GM18511 (cell line): ENCODE results near the gene GNB3.
"Not testable (repeated sequence)": the region's sequence is repeated elsewhere in the genome, so short reads cannot be mapped to it uniquely, and the experiment has no call there.

Experiments used
- ATAC-seq: cut with Tn5 transposase; IDR thresholded peaks from one replicate; pipeline ENCODE4 v1.9.1; 2021; ENCODE audit warnings: mild to moderate bottlenecking, moderate library complexity; ENCODE audit not compliant: unreplicated experiment

GNB3 gene

GRCh38 chr12:6874015-6874368 lies 33.3 kb downstream of the GNB3 start:
- not testable (repeated sequence) for ATAC-seq

DNA sequence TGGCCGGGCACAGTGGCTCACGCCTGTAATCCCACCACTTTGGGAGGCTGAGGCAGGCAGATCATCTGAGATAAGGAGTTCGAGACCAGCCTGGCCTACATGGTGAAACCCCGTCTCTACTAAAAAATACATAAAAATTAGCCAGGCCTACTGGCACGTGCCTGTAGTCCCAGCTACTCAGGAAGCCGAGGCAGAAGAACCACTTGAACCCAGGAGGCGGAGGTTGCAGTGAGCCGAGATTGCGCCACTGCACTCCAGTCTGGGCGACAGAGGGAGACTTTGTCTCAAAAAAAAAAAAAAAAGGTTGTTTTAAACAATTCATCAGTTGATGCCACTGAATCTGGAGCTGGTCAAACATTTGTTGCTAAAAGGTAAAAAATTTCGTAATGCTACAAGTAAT lies 39.1 kb downstream of the GNB3 start:
- not testable (repeated sequence) for ATAC-seq

DNA sequence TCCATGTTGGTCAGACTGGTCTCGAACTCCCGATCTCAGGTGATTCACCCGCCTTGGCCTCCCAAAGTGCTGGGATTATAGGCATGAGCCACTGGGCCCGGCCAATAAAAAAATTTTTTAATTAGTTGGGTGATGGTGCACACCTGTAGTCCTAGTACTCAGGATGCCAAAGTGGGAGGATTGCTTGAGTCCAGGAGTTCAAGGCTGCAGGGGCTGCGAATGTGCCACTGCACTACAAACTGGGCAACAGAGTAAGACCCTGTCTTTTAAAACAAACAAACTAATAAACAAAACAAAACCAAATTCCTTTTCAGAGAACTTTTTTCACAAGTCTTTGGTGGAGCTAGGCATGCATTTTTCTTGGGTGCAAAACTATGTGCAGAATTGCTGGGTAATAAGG lies 42.5 kb downstream of the GNB3 start:
- no peak for ATAC-seq

GRCh38 chr12:6883683-6884082 lies 43.0 kb downstream of the GNB3 start:
- no peak for ATAC-seq

- no peak for ATAC-seq
These were observed 43.8 kb downstream of the GNB3 start for GRCh38 chr12:6884539-6884938.

DNA sequence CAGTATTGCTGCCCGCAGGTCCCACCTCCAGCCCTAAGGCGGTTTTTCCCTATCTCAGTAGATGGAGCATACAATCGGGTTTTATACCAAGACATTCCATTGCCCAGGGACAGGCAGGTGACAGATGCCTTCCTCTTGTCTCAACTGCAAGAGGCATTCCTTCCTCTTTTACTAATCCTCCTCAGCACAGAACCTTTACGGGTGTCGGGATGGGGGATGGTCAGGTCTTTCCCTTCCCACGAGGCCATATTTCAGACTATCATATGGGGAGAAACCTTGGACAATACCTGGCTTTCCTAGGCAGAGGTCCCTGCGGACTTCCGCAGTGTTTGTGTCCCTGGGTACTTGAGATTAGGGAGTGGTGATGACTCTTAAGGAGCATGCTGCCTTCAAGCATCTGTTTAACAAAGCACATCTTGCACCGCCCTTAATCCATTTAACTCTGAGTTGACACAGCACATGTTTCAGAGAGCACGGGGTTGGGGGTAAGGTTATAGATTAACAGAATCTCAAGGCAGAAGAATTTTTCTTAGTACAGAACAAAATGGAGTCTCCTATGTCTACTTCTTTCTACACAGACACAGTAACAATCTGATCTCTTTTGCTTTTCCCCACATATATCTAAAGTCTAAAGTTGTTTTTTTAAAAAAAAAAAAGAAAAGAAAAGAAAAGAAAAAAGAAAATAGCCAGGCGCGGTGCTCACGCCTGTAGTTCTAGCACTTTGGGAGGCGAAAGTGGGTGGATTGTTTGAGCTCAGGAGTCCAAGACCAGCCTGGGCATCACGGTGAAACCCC lies 45.7 kb downstream of the GNB3 start:
- not testable (repeated sequence) for ATAC-seq

DNA sequence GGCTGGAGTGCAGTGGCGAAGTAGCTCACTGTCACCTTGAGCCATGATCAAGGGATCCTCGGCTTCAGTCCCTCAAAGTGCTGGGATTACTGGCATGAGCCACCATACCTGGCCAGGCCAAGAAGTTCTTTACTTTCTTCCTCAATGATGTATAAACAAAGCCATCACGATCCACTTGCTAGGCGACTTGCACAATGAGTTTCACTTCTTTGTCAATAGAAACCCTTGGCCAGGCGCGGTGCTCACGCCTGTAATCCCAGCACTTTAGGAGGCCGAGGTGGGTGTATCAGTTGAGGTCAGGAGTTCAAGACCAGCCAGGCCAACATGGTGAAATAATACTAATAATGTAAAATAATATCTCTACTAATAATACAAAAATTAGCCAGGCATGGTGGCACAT lies 46.7 kb downstream of the GNB3 start:
- ATAC-seq, result no peak

DNA sequence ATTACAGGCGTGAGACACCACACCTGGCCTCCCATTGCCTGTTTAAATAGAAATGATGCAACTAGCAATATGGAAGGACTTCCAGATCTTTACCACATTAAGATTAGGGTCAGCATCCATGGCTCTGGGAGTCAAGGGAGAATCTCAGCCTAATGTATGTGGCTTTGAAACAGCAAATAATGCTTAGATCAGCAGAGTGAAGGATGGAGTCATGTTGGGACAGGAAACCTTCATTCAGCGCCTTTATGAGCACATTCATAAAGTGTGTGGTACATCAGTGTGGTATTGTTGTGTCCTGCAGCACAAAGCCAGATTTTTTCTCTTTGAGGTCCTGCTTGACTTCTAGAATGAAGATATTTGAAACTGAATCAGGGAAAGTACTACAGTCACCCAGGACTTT lies 47.6 kb downstream of the GNB3 start:
- no peak for ATAC-seq

DNA sequence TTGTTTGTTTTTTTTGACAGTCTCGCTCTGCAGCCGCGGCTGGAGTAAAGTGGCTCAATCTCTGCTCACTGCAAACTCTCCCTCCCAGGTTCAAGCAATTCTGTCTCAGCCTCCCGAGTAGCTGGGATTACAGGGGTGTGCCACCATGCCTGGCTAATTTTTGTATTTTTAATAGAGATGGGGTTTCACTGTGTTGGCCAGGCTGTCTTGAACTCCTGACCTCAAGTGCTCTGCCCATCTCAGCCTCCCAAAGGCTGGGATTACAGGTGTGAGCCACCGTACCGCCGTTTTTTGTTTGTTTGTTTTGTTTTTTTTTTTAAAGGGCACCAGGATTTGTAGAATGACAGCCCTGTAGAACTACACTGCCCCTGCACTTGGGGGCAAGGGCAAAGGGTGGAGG lies 48.1 kb downstream of the GNB3 start:
- not testable (repeated sequence) for ATAC-seq

GRCh38 chr12:6889775-6890573 lies 49.2 kb downstream of the GNB3 start:
- not testable (repeated sequence) for ATAC-seq

DNA sequence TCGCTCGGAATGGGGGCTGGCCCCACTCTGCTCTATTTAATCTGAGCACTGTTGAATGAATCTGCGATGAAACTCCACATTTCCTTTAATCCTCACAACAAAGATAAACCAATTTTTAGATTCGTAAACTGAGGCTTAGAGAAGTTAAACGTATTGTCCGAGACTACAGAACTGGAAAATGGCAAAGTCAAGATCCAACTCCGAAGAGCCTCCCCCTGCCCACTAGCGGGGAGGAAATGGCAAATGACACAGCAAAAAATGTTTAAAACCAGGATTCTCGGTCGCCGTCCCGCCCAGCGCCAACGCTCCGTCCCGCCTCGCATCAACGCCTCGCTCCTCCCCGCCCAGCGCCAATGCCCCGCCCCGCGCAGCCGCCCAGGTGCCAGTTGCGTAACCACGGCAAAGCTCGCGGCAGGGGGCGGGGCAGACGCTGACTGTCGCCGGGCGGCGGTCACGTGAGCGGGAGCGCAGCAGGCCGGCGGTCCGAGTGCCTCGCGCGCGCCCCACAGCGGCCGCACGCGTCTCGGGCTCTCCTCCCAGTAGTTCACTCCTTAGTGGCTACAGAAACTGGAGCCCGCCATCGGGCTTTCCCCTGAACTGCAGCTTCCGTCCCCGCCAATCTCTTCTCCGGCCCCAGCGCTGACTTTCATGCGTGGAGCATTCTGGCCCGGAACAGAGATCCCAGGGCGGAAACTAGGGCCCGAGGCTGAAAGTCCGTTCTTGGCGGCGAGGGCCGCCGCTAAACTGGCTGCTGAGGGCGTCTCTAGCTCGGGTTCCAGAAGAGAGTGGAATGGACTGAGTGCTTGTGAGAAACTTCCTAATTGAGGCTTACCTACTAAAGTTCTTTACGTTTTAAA lies 50.3 kb downstream of the GNB3 start:
- peak; percentile 94 for ATAC-seq

DNA sequence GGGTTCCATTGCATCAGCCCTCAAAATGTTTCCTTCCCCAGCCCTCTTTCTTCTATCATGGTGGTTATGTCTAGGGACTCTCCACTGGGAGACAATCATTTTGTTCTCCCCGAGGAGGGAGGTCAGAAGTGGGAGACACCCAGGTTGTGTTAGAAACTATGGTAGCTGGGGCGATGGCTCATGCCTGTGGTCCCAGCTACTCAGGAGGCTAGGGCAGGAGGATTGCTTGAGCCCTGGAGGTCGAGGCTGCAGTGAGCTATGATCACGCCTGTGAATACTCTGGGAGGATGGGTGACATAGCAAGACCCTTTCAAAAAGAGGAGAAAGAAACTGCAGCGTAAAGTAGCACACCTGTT lies 50.9 kb downstream of the GNB3 start:
- ATAC-seq, result peak; percentile 15

- ATAC-seq, result not testable (repeated sequence)
These were observed 52.0 kb downstream of the GNB3 start for GRCh38 chr12:6892683-6893082.

DNA sequence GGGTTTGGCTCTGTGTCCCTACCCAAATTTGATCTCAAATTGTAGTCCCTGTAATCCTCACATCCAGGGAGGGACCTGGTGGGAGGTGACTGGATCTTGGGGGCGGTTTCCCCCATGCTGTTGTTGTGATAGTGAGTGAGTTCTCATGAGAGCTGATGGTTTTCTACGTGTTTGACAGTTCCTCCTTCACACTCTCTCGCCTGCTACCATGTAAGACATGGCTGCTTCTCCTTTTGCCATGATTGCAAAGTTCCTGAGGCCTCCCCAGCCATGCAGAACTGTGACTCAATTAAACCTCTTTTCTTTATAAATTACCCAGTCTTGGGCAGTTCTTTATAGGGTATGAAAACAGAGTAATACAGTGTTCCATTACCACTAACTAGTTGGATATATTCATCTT lies 53.6 kb downstream of the GNB3 start:
- no peak for ATAC-seq
